Measurements from ENCODE around the gene STK4.

DNA sequence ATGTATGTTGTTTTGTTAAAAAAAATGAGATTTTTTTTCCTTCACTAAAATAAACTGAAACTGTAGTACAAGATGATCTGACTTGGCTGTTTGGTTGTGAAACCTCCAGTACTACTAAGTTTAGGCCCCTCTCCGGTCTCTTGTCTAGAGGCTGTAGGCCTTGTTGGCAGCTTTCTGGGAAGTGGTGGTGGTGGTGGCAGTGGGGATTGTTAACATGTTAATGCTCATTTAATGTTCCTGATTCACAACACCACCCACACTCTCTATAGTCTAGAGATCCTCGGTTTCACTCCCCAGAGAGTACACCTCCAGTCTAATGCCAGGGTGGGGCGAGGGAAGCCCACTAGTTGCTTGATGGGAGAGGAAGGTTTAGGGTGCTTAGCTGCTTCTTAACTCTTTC, 24.1 kb downstream of the STK4 start:
- no peak for TF ChIP-seq BHLHE40 (IDR thresholded peaks at IDR 0.05; ENCODE audit: low read depth, low read length)
- TF ChIP-seq, protein P1, sequence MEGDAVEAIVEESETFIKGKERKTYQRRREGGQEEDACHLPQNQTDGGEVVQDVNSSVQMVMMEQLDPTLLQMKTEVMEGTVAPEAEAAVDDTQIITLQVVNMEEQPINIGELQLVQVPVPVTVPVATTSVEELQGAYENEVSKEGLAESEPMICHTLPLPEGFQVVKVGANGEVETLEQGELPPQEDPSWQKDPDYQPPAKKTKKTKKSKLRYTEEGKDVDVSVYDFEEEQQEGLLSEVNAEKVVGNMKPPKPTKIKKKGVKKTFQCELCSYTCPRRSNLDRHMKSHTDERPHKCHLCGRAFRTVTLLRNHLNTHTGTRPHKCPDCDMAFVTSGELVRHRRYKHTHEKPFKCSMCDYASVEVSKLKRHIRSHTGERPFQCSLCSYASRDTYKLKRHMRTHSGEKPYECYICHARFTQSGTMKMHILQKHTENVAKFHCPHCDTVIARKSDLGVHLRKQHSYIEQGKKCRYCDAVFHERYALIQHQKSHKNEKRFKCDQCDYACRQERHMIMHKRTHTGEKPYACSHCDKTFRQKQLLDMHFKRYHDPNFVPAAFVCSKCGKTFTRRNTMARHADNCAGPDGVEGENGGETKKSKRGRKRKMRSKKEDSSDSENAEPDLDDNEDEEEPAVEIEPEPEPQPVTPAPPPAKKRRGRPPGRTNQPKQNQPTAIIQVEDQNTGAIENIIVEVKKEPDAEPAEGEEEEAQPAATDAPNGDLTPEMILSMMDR (conservative IDR thresholded peaks at IDR 0.05; ENCODE audit: low read depth, low read length), result no peak
- TF ChIP-seq RFX5 (IDR thresholded peaks at IDR 0.05; ENCODE audit: low read depth, low read length), result no peak
- TF ChIP-seq POLR2A (IDR thresholded peaks at IDR 0.05; ENCODE audit: low read depth, low read length), result no peak
- no peak for TF ChIP-seq MAZ (IDR thresholded peaks at IDR 0.05; ENCODE audit: borderline replicate concordance, low read depth, low read length)
- TF ChIP-seq RAD21 (IDR thresholded peaks at IDR 0.05; ENCODE audit: low read length), result no peak
- TF ChIP-seq, protein P2, sequence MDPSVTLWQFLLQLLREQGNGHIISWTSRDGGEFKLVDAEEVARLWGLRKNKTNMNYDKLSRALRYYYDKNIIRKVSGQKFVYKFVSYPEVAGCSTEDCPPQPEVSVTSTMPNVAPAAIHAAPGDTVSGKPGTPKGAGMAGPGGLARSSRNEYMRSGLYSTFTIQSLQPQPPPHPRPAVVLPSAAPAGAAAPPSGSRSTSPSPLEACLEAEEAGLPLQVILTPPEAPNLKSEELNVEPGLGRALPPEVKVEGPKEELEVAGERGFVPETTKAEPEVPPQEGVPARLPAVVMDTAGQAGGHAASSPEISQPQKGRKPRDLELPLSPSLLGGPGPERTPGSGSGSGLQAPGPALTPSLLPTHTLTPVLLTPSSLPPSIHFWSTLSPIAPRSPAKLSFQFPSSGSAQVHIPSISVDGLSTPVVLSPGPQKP (IDR thresholded peaks at IDR 0.05; ENCODE audit: borderline replicate concordance, low read depth, low read length), result no peak
- no peak for TF ChIP-seq NFE2L2 (IDR thresholded peaks at IDR 0.05; ENCODE audit: low read depth, low read length)
- no peak for TF ChIP-seq FOS (IDR thresholded peaks at IDR 0.05; ENCODE audit: low read depth, low read length)
